NCI-H345 (cell line): ENCODE data around the gene SLC24A4.

Experiments used
- DNase-seq: peaks from one replicate; lab custom pipeline; 2025; lab: John Stamatoyannopoulos, UW

The SLC24A4 gene

DNA sequence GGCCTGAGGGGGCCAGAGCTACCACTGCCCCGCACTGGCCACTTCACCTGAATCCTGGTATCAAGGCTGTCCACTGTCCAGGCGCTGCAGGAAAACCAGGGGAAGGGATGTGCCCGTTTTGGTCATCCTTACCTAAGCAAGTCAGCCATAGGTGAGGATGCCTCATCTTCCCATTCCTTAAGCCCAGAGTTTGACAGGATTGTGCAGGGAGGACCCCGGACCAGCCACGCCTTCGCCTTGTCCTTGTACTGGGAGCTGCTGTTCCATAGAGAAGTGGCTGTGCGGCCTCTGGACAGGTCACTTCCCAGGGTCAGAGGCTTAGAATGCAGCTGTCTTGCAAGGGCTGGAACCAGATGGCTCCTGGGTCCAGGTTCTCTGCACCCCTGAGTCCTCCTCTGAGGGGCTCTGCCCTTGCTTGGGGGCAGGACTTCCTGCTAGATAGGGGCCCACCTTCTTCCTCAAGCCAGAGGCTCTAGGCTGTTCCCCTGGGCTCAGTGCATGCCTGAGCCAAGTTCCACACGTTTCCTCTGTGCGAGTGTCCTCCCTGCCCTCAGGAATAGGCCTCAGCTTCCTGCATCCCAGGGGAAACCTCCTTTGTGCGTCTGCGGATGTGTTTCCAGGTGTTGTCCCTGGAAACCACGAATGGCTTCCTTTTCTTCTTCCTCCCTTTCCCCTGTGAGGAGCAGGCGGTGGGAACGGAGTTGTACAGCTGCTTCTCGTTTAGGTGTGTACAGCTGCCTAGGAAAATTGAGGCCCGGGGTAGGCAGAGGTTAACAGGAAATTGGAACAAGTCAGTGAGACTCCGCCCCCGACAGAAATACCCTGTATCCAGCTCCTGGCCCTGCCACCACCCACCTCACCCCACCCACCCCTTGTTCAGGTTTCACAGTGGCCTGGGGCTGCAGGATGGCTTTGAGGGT, 136.3 kb downstream of the SLC24A4 start:
- no peak for DNase-seq

DNA sequence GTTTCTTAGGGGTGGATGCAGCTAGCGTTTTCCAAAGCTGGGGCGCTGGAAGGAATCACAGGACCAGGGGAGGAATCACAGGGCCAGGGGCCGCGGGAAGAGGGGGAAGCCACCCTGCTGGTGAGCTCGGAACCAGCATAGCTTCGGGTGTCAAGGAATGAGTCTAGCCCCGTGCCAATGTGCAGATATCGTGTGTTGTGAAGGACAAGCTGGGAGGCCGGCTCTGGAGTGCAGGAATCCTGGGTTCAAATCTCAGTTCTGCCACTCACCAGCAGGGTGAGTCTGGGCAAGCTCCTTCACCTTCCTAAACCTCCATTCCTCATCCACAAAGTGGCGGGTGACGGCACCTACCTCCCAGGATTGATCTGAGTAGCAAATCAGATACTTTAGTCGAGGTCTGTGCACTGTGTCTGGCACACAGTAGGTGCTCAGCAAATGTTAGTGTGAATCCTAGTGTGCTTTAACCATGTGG, 137.0 kb downstream of the SLC24A4 start:
- no peak for DNase-seq

GRCh38 chr14:92460541-92460915, 137.6 kb downstream of the SLC24A4 start:
- DNase-seq, result no peak

DNA sequence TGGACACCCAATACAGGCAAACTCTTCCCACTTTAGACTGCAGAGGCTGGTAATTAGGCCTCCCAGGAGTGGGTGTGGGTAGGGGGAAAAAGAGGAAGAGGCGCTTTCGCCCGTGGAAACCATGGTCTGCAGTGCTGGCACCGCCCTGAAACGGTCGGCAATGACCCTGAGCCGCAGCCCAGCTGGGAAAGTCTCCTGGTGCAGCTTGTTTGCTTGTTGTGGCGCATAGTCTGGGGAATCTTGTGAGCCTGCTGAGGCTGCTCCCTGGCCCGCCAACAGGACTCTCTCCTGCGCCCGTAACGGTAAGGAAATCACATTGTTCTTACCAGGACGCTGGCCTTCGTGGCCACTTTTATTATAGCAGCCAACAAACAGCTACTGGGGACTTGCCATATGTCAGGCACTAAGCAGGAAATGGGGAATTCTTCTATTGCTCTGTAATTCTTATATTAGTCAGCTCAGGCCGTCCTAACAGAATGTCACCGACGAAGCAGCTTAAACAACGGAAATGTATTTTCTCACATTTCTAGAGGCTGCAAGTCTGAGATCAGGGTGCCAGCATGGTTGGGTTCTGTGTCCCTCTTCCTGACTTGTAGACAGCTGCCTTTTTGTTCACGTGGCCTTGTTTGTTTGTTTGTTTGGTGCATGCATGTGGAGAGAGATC, 138.1 kb downstream of the SLC24A4 start:
- DNase-seq, result no peak

- no peak for DNase-seq
These were observed 138.9 kb downstream of the SLC24A4 start for GRCh38 chr14:92461891-92462290.

GRCh38 chr14:92462568-92462967, 139.6 kb downstream of the SLC24A4 start:
- no peak for DNase-seq

DNA sequence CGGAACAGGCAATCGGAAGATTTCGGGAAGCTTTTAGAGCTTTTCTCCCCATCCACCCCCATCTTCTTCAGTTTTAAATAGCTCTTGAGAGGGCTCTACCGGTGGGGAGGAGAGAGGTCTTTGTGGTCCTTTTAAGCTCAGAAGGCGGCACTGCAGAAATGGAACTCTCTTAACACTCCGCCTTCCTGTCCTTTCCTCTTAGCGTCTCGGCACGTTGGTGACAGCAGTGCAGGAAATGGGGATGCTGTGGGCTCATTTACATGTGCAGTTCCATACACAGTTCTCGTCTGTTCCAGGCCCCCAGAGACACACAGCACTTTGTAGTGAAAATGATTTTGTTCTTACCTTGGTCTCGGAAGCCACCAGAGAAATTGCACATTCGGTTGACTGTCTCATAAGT, 140.2 kb downstream of the SLC24A4 start:
- DNase-seq, result no peak

DNA sequence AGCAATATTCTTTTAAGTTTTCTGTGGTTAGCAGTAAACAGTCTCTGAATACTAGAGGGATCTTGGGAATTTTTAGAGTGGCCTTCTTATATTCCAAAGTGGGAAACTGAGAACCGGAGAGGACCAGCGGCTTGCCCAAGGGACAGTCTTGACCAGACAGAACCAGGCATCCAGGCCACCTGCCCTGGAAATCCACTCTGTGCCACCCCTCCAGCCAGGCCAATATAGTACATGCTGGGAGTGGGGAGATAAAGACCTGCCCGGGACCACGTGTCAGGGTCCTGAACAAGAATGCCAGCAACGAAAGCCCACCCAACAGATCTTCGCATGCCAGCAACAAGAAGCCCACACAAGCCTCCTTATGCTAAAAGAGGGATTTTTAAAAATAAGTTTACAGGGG, 141.2 kb downstream of the SLC24A4 start:
- DNase-seq, result no peak

GRCh38 chr14:92464716-92465115, 141.8 kb downstream of the SLC24A4 start:
- DNase-seq, result no peak

- no peak for DNase-seq
These were observed 142.5 kb downstream of the SLC24A4 start for GRCh38 chr14:92465353-92466055.

DNA sequence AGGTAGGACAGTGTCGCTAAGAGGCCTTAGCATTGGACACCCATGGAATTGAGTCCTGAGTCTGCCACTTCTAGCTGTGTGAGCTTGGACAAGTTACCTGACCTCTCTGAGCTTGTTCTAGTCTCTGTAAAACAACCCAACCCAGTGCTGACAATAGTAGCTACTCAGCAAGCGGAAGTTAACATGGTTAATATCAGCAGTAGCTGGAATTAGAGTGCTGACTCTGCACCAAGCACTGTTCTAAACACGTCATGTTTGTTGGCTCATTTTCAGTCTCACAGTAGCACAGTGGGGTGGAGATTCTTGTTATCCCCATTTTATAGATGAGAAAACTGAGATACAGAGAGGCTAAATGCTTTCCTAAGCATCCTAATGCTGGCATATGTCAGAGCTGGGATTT, 143.1 kb downstream of the SLC24A4 start:
- no peak for DNase-seq

- DNase-seq, result no peak
These were observed 146.6 kb downstream of the SLC24A4 start for GRCh38 chr14:92469515-92469914.

GRCh38 chr14:92470215-92470614, 147.2 kb downstream of the SLC24A4 start:
- DNase-seq, result no peak

GRCh38 chr14:92470811-92471210, 147.8 kb downstream of the SLC24A4 start:
- no peak for DNase-seq

GRCh38 chr14:92471919-92472318, 149.0 kb downstream of the SLC24A4 start:
- no peak for DNase-seq

GRCh38 chr14:92472860-92473259, 149.9 kb downstream of the SLC24A4 start:
- no peak for DNase-seq

DNA sequence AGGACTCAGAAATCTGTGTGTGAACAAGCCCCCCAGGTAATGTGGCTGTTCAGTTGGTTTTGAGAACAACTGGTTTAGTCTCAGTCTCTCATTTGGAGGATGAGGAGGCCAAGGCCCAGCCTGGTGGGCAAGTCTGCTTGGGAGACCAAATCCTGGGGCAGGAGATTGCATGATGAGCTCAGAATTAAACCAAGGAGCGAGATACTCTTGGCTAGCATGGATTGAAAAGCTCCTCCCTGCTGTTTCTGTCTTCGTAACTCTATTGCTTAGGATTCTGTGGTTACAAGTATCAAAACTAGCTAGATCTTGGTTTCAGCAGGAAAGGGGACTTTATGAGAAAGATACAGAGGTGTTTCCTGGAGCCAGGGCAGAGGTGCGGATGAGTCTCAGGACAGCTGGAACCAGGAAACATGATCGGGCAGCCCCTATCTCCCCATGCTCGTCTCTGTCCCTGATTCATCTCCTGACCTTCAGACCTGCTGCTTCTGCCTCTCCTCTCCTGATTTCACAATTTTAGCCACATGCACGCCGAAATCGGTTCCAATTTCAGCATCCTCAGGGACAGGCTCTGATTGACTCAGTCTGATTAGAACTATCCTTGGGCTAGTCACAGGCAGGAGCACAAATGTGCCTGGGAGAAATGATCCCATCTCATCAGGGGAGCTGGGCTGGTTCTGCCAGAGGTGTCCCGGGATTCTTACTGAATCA, 150.4 kb downstream of the SLC24A4 start:
- no peak for DNase-seq

- DNase-seq, result no peak
These were observed 151.1 kb downstream of the SLC24A4 start for GRCh38 chr14:92473969-92474535.

DNA sequence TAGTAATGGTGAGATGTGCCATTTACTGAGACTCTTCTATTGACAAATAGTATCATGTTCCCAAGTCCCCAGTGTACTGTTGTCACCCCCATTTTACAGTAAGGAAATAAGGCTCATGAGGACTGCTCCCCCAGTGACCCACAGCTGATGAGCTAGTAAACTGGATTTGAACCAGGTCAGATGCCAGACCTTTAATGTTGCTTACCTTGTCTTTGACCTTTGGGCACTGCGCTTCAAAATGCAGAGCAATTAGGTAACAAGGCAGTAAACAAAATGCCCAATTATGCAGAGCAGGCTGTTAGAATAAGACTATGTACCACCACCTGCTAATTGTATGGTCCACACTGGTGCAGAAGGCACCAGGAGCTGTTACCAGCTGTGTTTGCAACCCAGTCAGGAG, 152.1 kb downstream of the SLC24A4 start:
- DNase-seq, result no peak

DNA sequence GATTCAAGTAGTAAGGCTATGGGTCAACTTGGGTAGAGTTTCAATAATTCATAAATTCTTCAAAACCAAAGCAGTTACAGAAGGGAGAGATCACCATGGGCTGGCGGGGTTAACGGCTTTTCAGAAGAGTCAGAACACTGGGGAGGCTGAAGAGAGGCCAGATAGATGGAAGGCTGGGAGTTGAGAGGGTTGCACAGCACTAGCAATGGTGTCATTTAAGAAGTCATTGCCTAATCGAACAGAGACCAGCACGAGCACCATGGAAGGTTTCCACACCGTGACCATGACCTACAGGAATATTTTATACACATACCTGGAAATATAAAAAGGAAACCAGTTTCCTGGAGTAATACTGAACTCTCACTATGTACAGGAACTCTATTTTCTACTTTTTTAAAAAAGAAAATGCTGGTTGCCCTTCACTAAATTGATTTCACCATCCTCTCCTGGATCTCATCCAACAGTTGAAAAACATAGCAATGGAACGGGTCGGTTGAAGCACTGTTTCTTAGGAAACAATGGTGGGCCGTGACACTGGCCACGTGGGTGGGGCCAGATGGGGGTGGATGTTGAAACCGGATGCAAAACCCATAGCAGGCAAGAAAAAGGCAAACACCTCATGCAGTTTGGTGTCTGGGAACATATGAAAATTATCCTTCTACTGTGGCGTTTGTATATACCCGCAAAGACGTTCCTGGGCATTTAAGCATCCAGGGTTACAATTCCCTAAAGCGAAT, 152.7 kb downstream of the SLC24A4 start:
- no peak for DNase-seq

- DNase-seq, result no peak
These were observed 157.9 kb downstream of the SLC24A4 start for GRCh38 chr14:92480856-92481255.
